Measurements from ENCODE around the gene TSPO. TPM values are rescaled to one million over a fixed set of nuclear protein-coding genes. Genes with fewer than 3 reads are reported as not detected.

Gene TSPO
- total RNA-seq, 3 donors from 2014 or later (not counting 1 experiment from before 2014, with no cell fraction given): 52.1 to 81.7 (median 59.3) TPM

GRCh38 chr22:43179146-43179910 is 28.0 kb downstream of the TSPO start:
- H3K4me3 Mint-ChIP-seq: no peak overlapping the region
- 98% methylated on average over 25 of the region's 25 CpGs for WGBS (ENCODE audit: insufficient coverage)
- H3K36me3 Mint-ChIP-seq: no peaks in the 10 kb centered on the region
- no peak overlapping the region for H3K4me3 ChIP-seq (ENCODE audit: low read length)
- H3K27me3 ChIP-seq (ENCODE audit: control insufficient read depth, insufficient read depth, low read length): no peaks in the 10 kb centered on the region
- no peaks in the 10 kb centered on the region for H3K9me3 ChIP-seq (ENCODE audit: control insufficient read depth, insufficient read depth, low read length)
- ATAC-seq: no peak
- intact Hi-C loops (cut with micrococcal nuclease): no loop called here
- H3K27ac Mint-ChIP-seq: no peak overlapping the region
- no peak overlapping the region for H3K27ac ChIP-seq (ENCODE audit: low read length)
- peaks cover 8 to 12% of the 10 kb centered on the region in 2 donors for H3K4me1 Mint-ChIP-seq
- no peaks in the 10 kb centered on the region for H3K9me3 Mint-ChIP-seq
- no peaks in the 10 kb centered on the region for H3K27me3 Mint-ChIP-seq (ENCODE audit: low read depth in 2 of 2)
- H3K36me3 ChIP-seq (ENCODE audit: control insufficient read depth, insufficient read depth, low read length): peaks cover 11% of the 10 kb centered on the region
- DNase-seq: no peak
- no peaks in the 10 kb centered on the region for H3K4me1 ChIP-seq (ENCODE audit: control insufficient read depth, insufficient read depth, low read length)
- TF ChIP-seq CTCF (IDR thresholded peaks at IDR 0.05): no peak

- Mint-ChIP-seq H3K4me1 (peaks cover 11 to 13% of the 10 kb centered on the region in 2 donors), H3K27ac (no peak overlapping the region), H3K27me3 (ENCODE audit: low read depth in 2 of 2) (no peaks in the 10 kb centered on the region), H3K9me3 (no peaks in the 10 kb centered on the region), H3K36me3 (no peaks in the 10 kb centered on the region), H3K4me3 (no peak overlapping the region)
- 98% methylated on average over 15 of the region's 15 CpGs for WGBS (ENCODE audit: insufficient coverage)
- Histone ChIP-seq H3K4me3 (ENCODE audit: low read length) (no peak overlapping the region), H3K27ac (ENCODE audit: low read length) (no peak overlapping the region), H3K27me3 (ENCODE audit: control insufficient read depth, insufficient read depth, low read length) (no peaks in the 10 kb centered on the region), H3K9me3 (ENCODE audit: control insufficient read depth, insufficient read depth, low read length) (no peaks in the 10 kb centered on the region), H3K36me3 (ENCODE audit: control insufficient read depth, insufficient read depth, low read length) (peaks cover 9% of the 10 kb centered on the region), H3K4me1 (ENCODE audit: control insufficient read depth, insufficient read depth, low read length) (no peaks in the 10 kb centered on the region)
- intact Hi-C loops (cut with micrococcal nuclease): no loop called here
- no peak for TF ChIP-seq CTCF (IDR thresholded peaks at IDR 0.05)
- DNase-seq: no peak
- ATAC-seq: no peak
Measured at GRCh38 chr22:43179911-43180195, 28.5 kb downstream of the TSPO start.

- intact Hi-C loops (cut with micrococcal nuclease): no loop called here
- TF ChIP-seq CTCF (IDR thresholded peaks at IDR 0.05): no peak
- Mint-ChIP-seq H3K27ac (no peak overlapping the region), H3K27me3 (ENCODE audit: low read depth in 2 of 2) (no peaks in the 10 kb centered on the region), H3K36me3 (no peaks in the 10 kb centered on the region), H3K4me1 (peaks cover 11 to 13% of the 10 kb centered on the region in 2 donors), H3K9me3 (no peaks in the 10 kb centered on the region), H3K4me3 (no peak overlapping the region)
- Histone ChIP-seq H3K36me3 (ENCODE audit: control insufficient read depth, insufficient read depth, low read length) (peaks cover 9% of the 10 kb centered on the region), H3K9me3 (ENCODE audit: control insufficient read depth, insufficient read depth, low read length) (no peaks in the 10 kb centered on the region), H3K27ac (ENCODE audit: low read length) (no peak overlapping the region), H3K4me3 (ENCODE audit: low read length) (no peak overlapping the region), H3K27me3 (ENCODE audit: control insufficient read depth, insufficient read depth, low read length) (no peaks in the 10 kb centered on the region), H3K4me1 (ENCODE audit: control insufficient read depth, insufficient read depth, low read length) (peaks cover 5% of the 10 kb centered on the region)
- DNase-seq: no peak
- 94% methylated on average over 15 of the region's 15 CpGs for WGBS (ENCODE audit: insufficient coverage)
- no peak for ATAC-seq
Measured at GRCh38 chr22:43180670-43181069, 29.3 kb downstream of the TSPO start.
